Natural killer cell (primary cell): Measurements from ENCODE around the gene TNIK. TPM values are rescaled to one million over a fixed set of nuclear protein-coding genes. Genes with fewer than 3 reads are reported as not detected.

ENCODE experiments used
- ATAC-seq, 3 donors: fragments of 150-1000 bp in 2 of 3; fragments of 200-7000 bp in 1 of 3; cut with Tn5 transposase; 1 replicate in 1 of 3; 2 replicates in 2 of 3; pipeline ENCODE4 v1.10.0; 2021; ENCODE audit warnings: mild to moderate bottlenecking in 2 of 3, moderate library complexity in 2 of 3
- DNase-seq, 2 donors: peaks; one replicate each; pipeline versions ENCODE4 v3.0.0 to v3.0.0-alpha.2; 2013 to 2021; ENCODE audit warnings: mixed read lengths in 1 of 2
- H3K27ac ChIP-seq: one replicate; pipeline ENCODE4 v1.5.1; 2013; ENCODE audit warnings: mild to moderate bottlenecking, low read length
- H3K27me3 ChIP-seq: one replicate; pipeline ENCODE4 v1.6.1; 2013; ENCODE audit warnings: low read length; ENCODE audit not compliant: control insufficient read depth, insufficient read depth
- H3K36me3 ChIP-seq: one replicate; pipeline ENCODE4 v1.6.1; 2013; ENCODE audit warnings: low read length; ENCODE audit not compliant: control insufficient read depth, insufficient read depth
- H3K4me1 ChIP-seq: one replicate; pipeline ENCODE4 v1.6.1; 2013; ENCODE audit warnings: low read length; ENCODE audit not compliant: control insufficient read depth, insufficient read depth
- H3K4me3 ChIP-seq: one replicate; pipeline ENCODE4 v1.5.1; 2013; ENCODE audit warnings: low read length
- H3K9me3 ChIP-seq: one replicate; pipeline ENCODE4 v1.6.1; 2013; ENCODE audit warnings: low read length; ENCODE audit not compliant: control insufficient read depth, insufficient read depth
- H3K27ac Mint-ChIP-seq, 2 donors: one replicate each; pipeline ENCODE4 v1.8.0; 2022; ENCODE audit warnings: mild to moderate bottlenecking in 2 of 2, mixed read lengths in 2 of 2, moderate library complexity in 1 of 2
- H3K27me3 Mint-ChIP-seq, 2 donors: one replicate each; pipeline ENCODE4 v1.8.0; 2022; ENCODE audit warnings: low read depth in 2 of 2, mixed read lengths in 2 of 2
- H3K36me3 Mint-ChIP-seq: one replicate; pipeline ENCODE4 v1.8.0; 2022; ENCODE audit warnings: mixed read lengths
- H3K4me1 Mint-ChIP-seq, 2 donors: one replicate each; pipeline ENCODE4 v1.8.0; 2022; ENCODE audit warnings: mixed read lengths in 2 of 2
- H3K4me3 Mint-ChIP-seq: one replicate; pipeline ENCODE4 v1.8.0; 2022; ENCODE audit warnings: mild to moderate bottlenecking, moderate library complexity, mixed read lengths
- H3K9me3 Mint-ChIP-seq, 2 donors: one replicate each; pipeline ENCODE4 v1.8.0; 2022; ENCODE audit warnings: mixed read lengths in 2 of 2
- WGBS: methylation state at CpG from one replicate; pipeline ENCODE4 v1.1.7; 2013; ENCODE audit warnings: missing lambda C conversion rate; ENCODE audit not compliant: insufficient coverage; 5-methylcytosine and 5-hydroxymethylcytosine counted together
- intact Hi-C: fragments of 100-400 bp; cut with micrococcal nuclease; formaldehyde crosslinking; loops from one replicate; pipeline ENCODE4 v1.14.2; 2022
- total RNA-seq, 4 donors: library from RNA; stranded (reverse); fragments of 120-200 nt in 1 of 4; gene quantifications; one replicate each; pipeline versions ENCODE4 v1.2.3 to v1.2.4, GENCODE V29; 2013 to 2022
- TF ChIP-seq, protein P1 (sequence below): fragments of 200-600 bp; IDR thresholded peaks from one replicate; pipeline ENCODE4 v1.8.0; 2022; ENCODE audit warnings: antibody characterized with exemption

Gene TNIK
- total RNA-seq, 3 donors from 2014 or later (not counting 1 experiment from before 2014, with no cell fraction given), result 93.7 to 122 (median 119) TPM

DNA sequence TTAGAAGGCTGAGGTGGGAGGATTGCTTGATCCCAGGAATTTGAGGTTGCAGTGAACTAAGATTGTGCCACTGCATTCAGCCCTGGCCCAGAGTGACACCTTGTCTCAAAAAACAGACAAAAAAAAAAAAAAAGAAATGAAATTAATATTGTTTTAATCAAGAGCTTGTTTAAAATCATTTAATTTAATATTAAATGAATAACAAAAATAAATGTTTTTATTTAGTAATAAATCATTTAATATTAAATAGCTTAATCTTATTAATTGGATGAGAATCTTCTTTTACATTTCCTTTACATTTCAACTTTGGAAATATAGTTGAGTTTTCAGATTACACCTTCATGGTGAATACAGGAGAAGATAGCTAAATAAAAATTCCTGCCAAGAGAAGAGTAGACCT, 29.7 kb downstream of the TNIK start:
- no peaks in the 10 kb centered on the region for H3K36me3 Mint-ChIP-seq
- DNase-seq (no peak), ATAC-seq (no peak)
- Histone ChIP-seq H3K36me3 (no peaks in the 10 kb centered on the region), H3K4me1 (peaks cover 11% of the 10 kb centered on the region), H3K4me3 (no peak overlapping the region), H3K27me3 (no peaks in the 10 kb centered on the region), H3K9me3 (no peaks in the 10 kb centered on the region), H3K27ac (no peak overlapping the region)
- intact Hi-C loops, result no loop called here
- no peaks in the 10 kb centered on the region for H3K9me3 Mint-ChIP-seq
- no peak overlapping the region for H3K27ac Mint-ChIP-seq
- TF ChIP-seq, protein P1, sequence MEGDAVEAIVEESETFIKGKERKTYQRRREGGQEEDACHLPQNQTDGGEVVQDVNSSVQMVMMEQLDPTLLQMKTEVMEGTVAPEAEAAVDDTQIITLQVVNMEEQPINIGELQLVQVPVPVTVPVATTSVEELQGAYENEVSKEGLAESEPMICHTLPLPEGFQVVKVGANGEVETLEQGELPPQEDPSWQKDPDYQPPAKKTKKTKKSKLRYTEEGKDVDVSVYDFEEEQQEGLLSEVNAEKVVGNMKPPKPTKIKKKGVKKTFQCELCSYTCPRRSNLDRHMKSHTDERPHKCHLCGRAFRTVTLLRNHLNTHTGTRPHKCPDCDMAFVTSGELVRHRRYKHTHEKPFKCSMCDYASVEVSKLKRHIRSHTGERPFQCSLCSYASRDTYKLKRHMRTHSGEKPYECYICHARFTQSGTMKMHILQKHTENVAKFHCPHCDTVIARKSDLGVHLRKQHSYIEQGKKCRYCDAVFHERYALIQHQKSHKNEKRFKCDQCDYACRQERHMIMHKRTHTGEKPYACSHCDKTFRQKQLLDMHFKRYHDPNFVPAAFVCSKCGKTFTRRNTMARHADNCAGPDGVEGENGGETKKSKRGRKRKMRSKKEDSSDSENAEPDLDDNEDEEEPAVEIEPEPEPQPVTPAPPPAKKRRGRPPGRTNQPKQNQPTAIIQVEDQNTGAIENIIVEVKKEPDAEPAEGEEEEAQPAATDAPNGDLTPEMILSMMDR, result no peak
- no peaks in the 10 kb centered on the region for H3K27me3 Mint-ChIP-seq
- H3K4me1 Mint-ChIP-seq, result peaks cover 4 to 23% of the 10 kb centered on the region in 2 donors
- no peak overlapping the region for H3K4me3 Mint-ChIP-seq

GRCh38 chr3:171429635-171430034, 30.6 kb downstream of the TNIK start:
- Histone ChIP-seq H3K27me3 (no peaks in the 10 kb centered on the region), H3K27ac (no peak overlapping the region), H3K9me3 (no peaks in the 10 kb centered on the region), H3K4me3 (no peak overlapping the region), H3K36me3 (no peaks in the 10 kb centered on the region), H3K4me1 (peaks cover 11% of the 10 kb centered on the region)
- 92% methylated on average over 2 of the region's 2 CpGs for WGBS
- no peaks in the 10 kb centered on the region for H3K27me3 Mint-ChIP-seq
- H3K27ac Mint-ChIP-seq, result no peak overlapping the region
- no peak for ATAC-seq
- TF ChIP-seq, protein P1, result no peak
- DNase-seq, result no peak
- H3K9me3 Mint-ChIP-seq, result no peaks in the 10 kb centered on the region
- H3K36me3 Mint-ChIP-seq, result no peaks in the 10 kb centered on the region
- H3K4me3 Mint-ChIP-seq, result no peak overlapping the region
- intact Hi-C loops, result no loop called here
- H3K4me1 Mint-ChIP-seq, result peaks cover 4 to 16% of the 10 kb centered on the region in 2 donors

- no peak overlapping the region for H3K4me3 ChIP-seq
- Mint-ChIP-seq H3K27me3 (no peaks in the 10 kb centered on the region), H3K4me3 (no peak overlapping the region), H3K27ac (no peak overlapping the region), H3K36me3 (no peaks in the 10 kb centered on the region), H3K9me3 (no peaks in the 10 kb centered on the region), H3K4me1 (peaks cover 4 to 14% of the 10 kb centered on the region in 2 donors)
- TF ChIP-seq, protein P1, result no peak
- ATAC-seq (no peak), DNase-seq (no peak)
- no peak overlapping the region for H3K27ac ChIP-seq
- H3K27me3 ChIP-seq, result no peaks in the 10 kb centered on the region
- intact Hi-C loops, result no loop called here
- H3K9me3 ChIP-seq, result no peaks in the 10 kb centered on the region
- H3K4me1 ChIP-seq, result peaks cover 11% of the 10 kb centered on the region
- WGBS, result 95% methylated on average over 3 of the region's 3 CpGs
- no peaks in the 10 kb centered on the region for H3K36me3 ChIP-seq
Observed at GRCh38 chr3:171428892-171429291, 31.3 kb downstream of the TNIK start.

DNA sequence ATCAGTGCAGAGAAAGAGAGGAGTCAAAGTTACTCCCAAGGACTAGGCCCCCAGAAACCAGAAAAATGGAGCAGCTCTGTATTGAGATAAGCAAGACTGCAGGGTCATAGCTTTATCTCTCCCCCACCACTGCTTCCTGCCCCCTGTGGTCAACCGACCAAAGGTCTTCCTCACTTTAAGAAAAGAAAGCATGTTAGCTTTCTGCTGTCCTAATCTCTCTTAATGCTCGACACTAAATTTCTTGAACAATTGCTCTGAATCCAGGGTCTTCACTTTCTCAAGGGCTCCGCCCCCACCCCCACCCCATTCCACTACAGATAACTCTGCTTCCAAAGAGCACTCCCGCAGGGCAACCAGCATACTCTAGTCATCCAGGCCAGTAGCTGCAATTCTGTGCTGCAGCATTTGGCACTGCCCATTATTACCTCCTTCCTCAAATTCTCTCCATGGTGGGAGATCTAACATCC, 31.9 kb downstream of the TNIK start:
- Mint-ChIP-seq H3K9me3 (no peaks in the 10 kb centered on the region), H3K27ac (no peak overlapping the region), H3K36me3 (no peaks in the 10 kb centered on the region), H3K27me3 (no peaks in the 10 kb centered on the region), H3K4me1 (peaks cover 4 to 14% of the 10 kb centered on the region in 2 donors), H3K4me3 (no peak overlapping the region)
- no peaks in the 10 kb centered on the region for H3K27me3 ChIP-seq
- peaks cover 11% of the 10 kb centered on the region for H3K4me1 ChIP-seq
- H3K9me3 ChIP-seq, result no peaks in the 10 kb centered on the region
- no peak overlapping the region for H3K4me3 ChIP-seq
- DNase-seq (no peak), ATAC-seq (peak; percentile 49 to 89 (median 86))
- no peaks in the 10 kb centered on the region for H3K36me3 ChIP-seq
- no peak overlapping the region for H3K27ac ChIP-seq
- WGBS, result 22% methylated on average over 4 of the region's 4 CpGs
- TF ChIP-seq, protein P1, result no peak
- intact Hi-C loops, result no loop called here
